ENCODE results near the gene CRAT. TPM values are rescaled to one million over a fixed set of nuclear protein-coding genes. Genes with fewer than 3 reads are reported as not detected.

CRAT gene
- total RNA-seq, 3 donors from 2014 or later, result 18.7 to 74.7 (median 35.7) TPM

GRCh38 chr9:129097671-129098306 lies 12.8 kb downstream of the CRAT start:
- Histone ChIP-seq H3K27ac (no peak overlapping the region), H3K4me1 (no peaks in the 10 kb centered on the region), H3K36me3 (no peaks in the 10 kb centered on the region), H3K27me3 (no peaks in the 10 kb centered on the region), H3K4me3 (no peak overlapping the region), H3K9me3 (no peaks in the 10 kb centered on the region)
- intact Hi-C loops (cut with DNase I; ENCODE audit: low total_unique reads), result no loop called here
- DNase-seq (ENCODE audit: low spot score in 2 of 2), result no peak
- TF ChIP-seq CTCF (IDR thresholded peaks at IDR 0.05), result no peak
- TF ChIP-seq POLR2AphosphoS5 (IDR thresholded peaks at IDR 0.05), result no peak
- TF ChIP-seq POLR2A (IDR thresholded peaks at IDR 0.05), result no peak

- Histone ChIP-seq H3K27ac (no peak overlapping the region), H3K9me3 (no peaks in the 10 kb centered on the region), H3K36me3 (no peaks in the 10 kb centered on the region), H3K4me3 (no peak overlapping the region), H3K4me1 (no peaks in the 10 kb centered on the region), H3K27me3 (no peaks in the 10 kb centered on the region)
- intact Hi-C loops (cut with DNase I; ENCODE audit: low total_unique reads), result no loop called here
- DNase-seq (ENCODE audit: low spot score in 2 of 2), result no peak
- TF ChIP-seq POLR2A (IDR thresholded peaks at IDR 0.05) (no peak), CTCF (IDR thresholded peaks at IDR 0.05) (no peak), POLR2AphosphoS5 (IDR thresholded peaks at IDR 0.05) (no peak)
These were observed 14.7 kb downstream of the CRAT start for GRCh38 chr9:129095908-129096307.

GRCh38 chr9:129095170-129095667 lies 15.4 kb downstream of the CRAT start:
- no peaks in the 10 kb centered on the region for H3K36me3 ChIP-seq

GRCh38 chr9:129094387-129095169 lies 16.0 kb downstream of the CRAT start:
- Histone ChIP-seq H3K4me3 (no peak overlapping the region), H3K27ac (no peak overlapping the region), H3K27me3 (no peaks in the 10 kb centered on the region), H3K9me3 (no peaks in the 10 kb centered on the region), H3K4me1 (no peaks in the 10 kb centered on the region), H3K36me3 (no peaks in the 10 kb centered on the region)
- TF ChIP-seq POLR2AphosphoS5 (IDR thresholded peaks at IDR 0.05) (no peak), CTCF (IDR thresholded peaks at IDR 0.05) (no peak), POLR2A (IDR thresholded peaks at IDR 0.05) (no peak)
- intact Hi-C loops (cut with DNase I; ENCODE audit: low total_unique reads), result no loop called here
- no peak for DNase-seq (ENCODE audit: low spot score in 2 of 2)

More at GRCh38 chr9:129095170-129095667, 15.4 kb downstream of the CRAT start:
- intact Hi-C loops (cut with DNase I; ENCODE audit: low total_unique reads), result no loop called here
- Histone ChIP-seq H3K4me1 (no peaks in the 10 kb centered on the region), H3K27ac (no peak overlapping the region), H3K9me3 (no peaks in the 10 kb centered on the region), H3K4me3 (no peak overlapping the region), H3K27me3 (no peaks in the 10 kb centered on the region)
- TF ChIP-seq POLR2AphosphoS5 (IDR thresholded peaks at IDR 0.05) (no peak), POLR2A (IDR thresholded peaks at IDR 0.05) (no peak), CTCF (IDR thresholded peaks at IDR 0.05) (no peak)
- DNase-seq (ENCODE audit: low spot score in 2 of 2), result no peak

All from breast epithelium (tissue), 4 donors.